ENCODE data around the gene NDUFB4.
A peak's percentile ranks its signal among the peaks of the same experiment; 100 is the strongest.
"Not testable (repeated sequence)": the region's sequence is repeated elsewhere in the genome, so short reads cannot be mapped to it uniquely, and the experiment has no call there.

Gene NDUFB4

GRCh38 chr3:120569222-120570057, 26.7 kb upstream of the NDUFB4 start:
- DNase-seq = peak in 1 of 14 donors; percentile 32

GRCh38 chr3:120572027-120572426, 24.1 kb upstream of the NDUFB4 start:
- no peak for DNase-seq

GRCh38 chr3:120587332-120587975, 8.7 kb upstream of the NDUFB4 start:
- no peak for DNase-seq

- DNase-seq = no peak
Measured at GRCh38 chr3:120595788-120596115, 384 bp upstream of the NDUFB4 start.

GRCh38 chr3:120596853-120597223, 702 bp downstream of the NDUFB4 start:
- DNase-seq = no peak

- DNase-seq = no peak
Measured at GRCh38 chr3:120597445-120598049, 1.4 kb downstream of the NDUFB4 start.

- DNase-seq = no peak
Measured at GRCh38 chr3:120599211-120599610, 3.1 kb downstream of the NDUFB4 start.

GRCh38 chr3:120601554-120601953, 5.4 kb downstream of the NDUFB4 start:
- DNase-seq = no peak

- DNase-seq = no peak
Measured at GRCh38 chr3:120602682-120603081, 6.5 kb downstream of the NDUFB4 start.

GRCh38 chr3:120604382-120604781, 8.2 kb downstream of the NDUFB4 start:
- no peak for DNase-seq

- DNase-seq = no peak
Measured at GRCh38 chr3:120604784-120605183, 8.6 kb downstream of the NDUFB4 start.

- DNase-seq = peak in 1 of 14 donors; percentile 52
Measured at GRCh38 chr3:120608506-120608905, 12.4 kb downstream of the NDUFB4 start.

GRCh38 chr3:120614765-120615164, 18.6 kb downstream of the NDUFB4 start:
- DNase-seq = no peak

GRCh38 chr3:120615847-120616609, 19.9 kb downstream of the NDUFB4 start:
- peak in 8 of 14 donors; percentile 6 to 48 (median 34) for DNase-seq

GRCh38 chr3:120616745-120617144, 20.6 kb downstream of the NDUFB4 start:
- DNase-seq = not testable (repeated sequence)

- no peak for DNase-seq
Measured at GRCh38 chr3:120622457-120622856, 26.3 kb downstream of the NDUFB4 start.

GRCh38 chr3:120622870-120623726, 27.0 kb downstream of the NDUFB4 start:
- no peak for DNase-seq

GRCh38 chr3:120623727-120624093, 27.6 kb downstream of the NDUFB4 start:
- no peak for DNase-seq

- DNase-seq = no peak
Measured at GRCh38 chr3:120625159-120625586, 29.0 kb downstream of the NDUFB4 start.

GRCh38 chr3:120634539-120634938, 38.4 kb downstream of the NDUFB4 start:
- no peak for DNase-seq

GRCh38 chr3:120636795-120637401, 40.8 kb downstream of the NDUFB4 start:
- no peak for DNase-seq
